ENCODE data around the gene KRT33B.
"Not testable (repeated sequence)": the region's sequence is repeated elsewhere in the genome, so short reads cannot be mapped to it uniquely, and the experiment has no call there.

Gene KRT33B

DNA sequence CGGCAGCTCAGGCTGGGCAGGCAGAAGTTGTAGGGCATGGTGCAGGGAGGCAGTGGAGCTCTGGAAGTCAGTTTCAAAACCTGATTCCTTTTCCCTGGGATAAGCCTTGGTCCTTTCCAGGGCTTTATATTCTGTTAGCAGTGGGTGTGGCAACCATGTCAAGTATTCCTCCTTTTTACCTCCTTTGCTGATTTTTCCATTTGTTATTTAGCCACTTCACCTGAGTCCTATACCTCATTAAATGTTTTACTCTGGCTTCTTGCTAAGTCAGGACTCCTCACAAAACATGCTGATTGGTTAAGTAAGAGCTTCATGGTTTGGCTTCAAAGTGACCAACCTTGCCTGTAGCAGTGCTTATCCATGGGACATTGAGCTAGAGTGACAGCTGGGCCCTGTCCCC is at the start of gene KRT33B:
TSS of gene KRT33B (minus strand) at position 101 of the 400 bp plus-strand sequence. CDS start at position 38, 63 bp downstream.
- no peak for DNase-seq

DNA sequence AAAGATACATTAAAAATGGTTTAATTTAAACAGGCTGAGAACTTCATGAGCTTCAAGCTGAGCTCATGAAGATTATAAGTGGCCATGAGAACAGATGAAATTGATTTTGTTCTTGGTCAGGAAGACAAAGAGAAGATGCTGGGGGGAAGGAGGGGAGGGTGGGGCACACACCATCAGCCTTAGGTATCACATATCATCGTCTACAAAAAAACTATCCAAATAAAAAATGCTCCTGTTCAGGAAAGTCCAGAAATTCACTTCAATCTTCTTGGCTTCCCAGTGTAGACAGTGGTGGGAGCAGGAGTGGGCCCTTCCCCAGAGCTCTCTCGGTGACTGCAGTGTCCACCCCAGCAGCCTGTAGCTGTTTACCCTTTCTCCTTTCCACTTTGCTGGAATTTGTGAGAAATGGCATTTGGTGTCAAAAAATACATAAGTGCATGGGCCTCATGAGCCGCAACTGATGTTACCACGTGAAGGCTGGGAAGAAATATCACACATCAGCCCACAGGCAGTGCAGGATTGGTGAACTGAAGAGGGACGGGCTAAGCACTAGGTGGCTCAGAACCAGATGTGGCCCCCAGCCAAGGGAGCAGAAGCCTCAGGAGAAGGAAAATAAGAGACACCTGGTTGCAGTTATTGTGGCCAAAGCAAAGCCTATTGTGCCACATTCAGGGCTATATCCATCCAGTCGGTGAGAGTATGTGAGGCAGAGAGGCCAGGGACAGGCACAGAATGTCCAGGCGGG is 48.7 kb upstream of the KRT33B start:
- DNase-seq (no peak), ATAC-seq (no peak)

More for the DNA sequence above, at the start of gene KRT33B:
- no peak for ATAC-seq

DNA sequence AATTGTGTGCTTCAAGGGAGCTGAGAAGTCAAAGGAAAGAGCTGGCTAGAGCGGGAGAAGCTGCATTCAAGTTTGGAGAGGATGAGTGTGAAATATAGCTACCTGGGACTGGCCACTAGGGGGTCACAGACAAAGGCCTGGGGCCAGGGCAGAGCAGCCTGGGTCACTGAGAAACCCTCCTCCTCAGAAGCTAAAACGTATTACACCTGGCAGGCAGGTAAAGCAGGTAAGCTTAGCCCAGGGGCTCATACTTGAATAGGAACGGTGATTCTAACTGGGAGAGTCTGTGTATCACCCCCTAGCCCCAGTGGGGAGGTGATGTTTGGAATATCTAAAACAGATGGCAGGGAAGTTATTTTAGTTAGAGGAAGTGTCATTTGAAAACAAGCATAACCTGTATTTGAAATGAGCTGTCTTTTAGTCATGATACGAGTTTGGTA is 48.0 kb upstream of the KRT33B start:
- ATAC-seq (no peak), DNase-seq (no peak)

DNA sequence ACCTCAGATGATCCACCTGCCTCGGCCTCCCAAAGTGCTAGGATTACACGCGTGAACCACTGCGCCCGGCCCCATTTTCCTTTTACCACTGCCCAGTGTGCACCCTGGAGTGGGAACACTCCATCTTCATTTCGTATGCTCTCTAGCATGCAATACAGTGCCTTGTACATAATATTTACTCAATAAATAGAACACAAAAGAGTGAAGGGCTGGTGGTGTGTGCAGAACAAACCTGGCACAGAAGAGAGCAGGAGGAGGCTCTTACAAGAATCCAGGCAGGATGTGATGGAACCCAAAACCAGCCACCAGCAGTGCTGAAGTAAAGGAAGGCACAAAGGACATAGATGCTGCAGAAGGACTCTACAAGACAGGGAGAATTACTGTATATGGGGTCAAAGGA is 47.5 kb upstream of the KRT33B start:
- DNase-seq = no peak

DNA sequence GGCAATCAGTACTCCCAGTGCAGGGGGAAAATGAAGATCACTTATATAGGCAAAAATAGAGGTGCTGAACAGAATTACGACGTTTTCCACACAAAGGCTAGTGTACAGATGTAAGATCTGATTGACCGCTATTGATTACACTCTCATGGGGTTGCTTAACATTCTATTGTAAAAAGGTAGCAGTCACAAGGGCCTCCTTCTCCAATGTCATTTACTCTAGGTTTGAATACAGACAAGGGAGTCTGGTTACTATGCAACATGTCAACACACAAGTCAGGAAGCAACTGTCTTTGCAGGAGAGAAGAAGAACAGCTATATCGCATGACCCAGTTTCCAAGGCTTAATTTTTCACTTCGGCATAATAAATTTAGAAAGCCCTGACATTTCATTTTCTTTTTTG is 46.9 kb upstream of the KRT33B start:
- ATAC-seq = no peak
- DNase-seq = no peak

More for the DNA sequence above, 47.5 kb upstream of the KRT33B start:
- no peak for ATAC-seq

DNA sequence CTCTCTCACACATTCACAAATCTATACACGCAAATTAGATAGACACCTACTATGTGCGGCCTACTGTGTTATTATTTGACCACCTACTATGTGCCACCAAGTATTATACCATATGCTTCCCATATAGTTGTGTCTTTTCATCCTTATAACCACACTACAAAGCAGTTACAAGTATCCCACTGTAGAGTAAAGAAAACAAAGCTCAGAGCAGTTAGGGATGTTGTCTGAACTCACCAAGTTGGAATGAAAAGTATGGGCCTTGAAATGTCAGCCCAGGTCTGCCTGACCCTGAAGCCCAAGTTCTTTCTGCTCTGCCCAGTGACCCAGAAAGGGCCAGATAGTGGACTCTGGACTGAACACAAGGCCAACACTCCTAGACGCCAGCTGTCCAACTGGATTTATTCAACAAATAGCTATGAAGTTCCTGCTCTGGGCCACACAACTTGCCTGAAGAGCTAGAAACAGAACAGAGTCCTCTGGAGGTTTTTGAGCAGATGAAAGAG is 46.3 kb upstream of the KRT33B start:
- no peak for ATAC-seq
- no peak for DNase-seq

DNA sequence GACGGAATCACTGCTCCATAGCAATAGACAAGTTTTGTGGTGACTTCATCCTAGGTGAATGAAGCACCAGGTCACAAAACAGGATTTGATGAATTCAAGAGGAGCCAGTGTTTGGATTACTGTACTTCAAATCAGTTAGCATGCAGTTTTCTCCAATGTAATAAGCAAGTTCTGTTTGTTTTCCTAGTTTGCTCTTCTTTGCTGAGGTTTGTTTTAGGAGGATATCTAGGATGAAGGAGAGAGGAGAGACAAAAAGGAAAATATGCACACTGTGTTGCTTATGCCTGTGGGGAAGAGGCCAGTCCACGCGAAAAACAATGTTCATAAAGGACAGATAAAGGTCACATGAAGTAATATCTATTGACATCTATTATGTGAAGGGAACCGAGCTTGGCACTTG is 45.8 kb upstream of the KRT33B start:
- DNase-seq (no peak), ATAC-seq (no peak)

DNA sequence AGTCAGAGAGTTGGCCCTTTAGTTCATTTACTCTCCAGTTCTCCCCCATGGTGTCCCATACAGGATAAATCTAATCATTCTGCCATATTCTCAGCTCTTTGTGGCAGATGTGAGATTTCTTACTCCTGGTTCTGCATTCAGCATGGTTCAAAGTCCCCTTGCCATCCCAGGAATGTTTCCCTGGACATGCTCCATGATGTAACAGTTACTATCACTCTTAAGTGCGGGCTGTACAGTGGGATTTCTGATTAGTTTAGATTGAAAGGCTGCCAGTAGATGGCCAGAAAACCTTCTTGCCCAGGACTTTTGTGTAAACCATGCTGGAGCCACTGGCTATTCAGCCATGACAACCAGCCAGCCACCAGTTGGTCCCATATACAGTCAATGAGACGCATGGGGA is 44.4 kb upstream of the KRT33B start:
- ATAC-seq (no peak), DNase-seq (no peak)

DNA sequence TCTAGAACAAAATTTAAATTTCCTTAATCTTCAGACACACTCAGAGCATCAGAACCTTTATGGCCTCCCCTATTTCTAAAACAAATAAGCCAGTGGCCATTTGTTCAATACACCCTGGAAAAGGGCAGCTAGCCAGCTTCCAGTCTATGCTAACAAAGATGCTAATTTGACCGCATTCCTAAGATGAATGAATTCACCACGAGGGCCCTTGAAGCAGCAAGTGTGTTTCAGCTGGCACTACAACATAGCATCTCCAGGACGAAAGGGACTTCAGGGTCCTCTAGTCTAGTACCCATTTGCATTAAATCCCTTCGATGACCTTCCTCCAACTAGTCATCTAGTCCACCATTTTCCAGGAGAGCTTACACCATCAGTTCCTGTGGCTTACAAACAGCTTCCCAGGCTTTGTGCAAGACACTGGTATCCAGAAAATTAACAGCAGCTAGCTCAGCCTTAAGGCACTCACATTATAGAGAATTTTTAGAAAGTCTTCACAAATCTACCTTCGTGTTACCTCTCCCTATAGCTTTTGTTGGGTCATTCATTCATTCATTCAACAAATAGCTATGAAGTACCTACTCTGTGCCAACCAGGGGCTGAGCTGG is 43.8 kb upstream of the KRT33B start:
- DNase-seq = no peak
- ATAC-seq = no peak

DNA sequence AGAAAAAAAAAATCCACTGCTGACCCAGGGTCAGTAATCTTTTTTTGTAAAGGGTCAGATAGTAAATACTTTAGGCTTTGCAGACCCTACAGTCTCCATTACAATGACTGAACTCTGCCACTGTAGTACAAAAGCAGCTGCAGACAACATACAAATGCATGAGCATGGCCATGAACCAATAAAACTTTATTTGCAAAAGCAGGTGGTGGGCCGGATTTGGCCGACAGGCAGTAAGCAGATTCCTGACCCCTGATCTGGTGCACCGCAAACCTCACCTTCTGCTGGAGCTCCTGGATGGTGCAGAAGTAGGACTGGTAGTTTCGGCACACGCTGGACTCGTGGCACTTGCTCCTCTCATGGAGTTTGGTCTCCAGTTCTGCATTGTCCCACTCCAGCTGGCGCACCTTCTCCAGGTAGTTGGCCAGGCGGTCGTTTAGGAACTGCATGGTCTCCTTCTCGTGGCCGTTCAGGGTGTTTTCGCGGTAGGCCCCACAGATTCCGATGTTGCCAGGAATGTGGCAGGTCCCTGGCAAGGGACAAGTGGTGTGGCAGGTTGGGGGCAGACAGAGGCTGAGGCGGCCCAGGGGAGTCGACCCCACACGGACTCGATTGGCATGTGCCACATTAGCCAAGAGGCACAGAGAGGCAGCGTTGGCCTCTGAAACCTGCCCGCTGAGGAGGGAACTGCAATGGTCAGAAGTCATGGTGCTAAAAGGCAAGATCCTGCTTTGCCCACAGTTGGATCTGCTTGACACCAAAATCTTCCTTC is 41.6 kb upstream of the KRT33B start:
- DNase-seq (no peak), ATAC-seq (no peak)

DNA sequence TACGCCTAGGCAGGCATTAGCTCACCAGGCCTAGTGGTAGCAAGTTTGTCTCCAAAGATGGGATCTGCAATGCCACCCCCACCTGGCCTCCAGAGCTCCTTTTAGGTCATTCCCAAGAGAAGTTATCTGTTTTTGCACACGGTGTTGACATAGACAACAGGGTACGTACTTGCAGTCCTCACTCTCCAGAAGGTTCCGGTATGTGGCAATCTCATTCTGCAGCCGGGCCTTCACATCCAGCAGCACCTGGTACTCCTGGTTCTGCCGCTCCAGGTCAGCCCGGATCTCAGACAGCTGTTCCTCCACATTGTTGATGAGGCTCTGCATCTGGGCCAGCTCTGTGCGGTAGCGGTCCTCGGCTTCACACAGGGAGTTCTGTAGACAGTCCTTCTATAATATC is 37.6 kb upstream of the KRT33B start:
- no peak for DNase-seq
- ATAC-seq = no peak

DNA sequence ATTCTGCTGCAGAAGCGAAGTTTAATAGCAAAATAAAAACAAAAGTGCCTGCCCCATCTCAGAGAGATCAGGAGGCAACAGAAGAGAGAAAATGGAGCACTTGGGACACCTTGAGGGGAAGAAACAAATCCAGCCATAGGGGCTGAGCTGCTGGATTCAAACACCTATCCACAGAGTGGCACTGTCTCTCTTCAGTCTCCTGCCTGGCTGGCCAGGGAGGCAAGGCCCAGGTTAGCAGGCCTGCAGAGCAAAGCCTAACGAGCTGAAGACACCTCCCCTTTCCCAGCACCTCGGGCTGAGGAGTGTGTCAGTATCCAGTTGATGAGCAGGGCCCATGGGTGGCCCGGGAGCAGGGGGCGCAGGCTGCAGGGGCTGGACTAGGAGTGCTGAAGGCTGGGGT is 36.6 kb upstream of the KRT33B start:
- no peak for DNase-seq
- no peak for ATAC-seq

DNA sequence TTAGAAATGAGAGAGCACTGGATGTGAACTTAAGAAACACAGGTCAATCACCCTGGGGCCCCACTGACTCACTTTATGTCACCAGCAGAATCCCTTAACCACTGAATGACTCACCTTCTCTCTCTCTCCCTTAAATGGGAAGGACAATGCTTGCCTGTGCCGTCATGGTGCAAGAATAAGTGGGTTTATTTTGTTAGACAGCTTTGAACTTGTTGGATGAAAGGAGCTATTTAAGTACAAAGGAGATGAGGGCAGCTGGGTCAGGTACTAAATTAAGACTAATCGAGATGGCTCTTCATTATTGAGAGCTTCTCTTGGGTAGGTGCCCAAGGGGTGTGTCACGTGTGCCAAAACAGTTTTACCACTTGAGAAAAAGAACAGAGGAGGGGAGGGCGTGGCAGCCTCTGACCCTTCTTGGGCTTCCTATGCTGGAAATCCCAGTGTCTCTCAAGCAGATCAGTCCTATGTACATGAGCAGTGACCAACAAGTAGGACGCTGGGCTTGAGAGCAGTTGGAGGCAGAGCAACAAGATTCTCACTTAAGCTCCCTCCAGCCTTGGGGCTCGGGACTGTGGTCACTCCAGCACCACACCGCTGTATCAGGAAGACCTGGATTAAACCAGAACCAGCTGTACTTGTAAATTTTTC is 34.5 kb upstream of the KRT33B start:
- peak; percentile 56 for DNase-seq
- ATAC-seq = peak; percentile 95

DNA sequence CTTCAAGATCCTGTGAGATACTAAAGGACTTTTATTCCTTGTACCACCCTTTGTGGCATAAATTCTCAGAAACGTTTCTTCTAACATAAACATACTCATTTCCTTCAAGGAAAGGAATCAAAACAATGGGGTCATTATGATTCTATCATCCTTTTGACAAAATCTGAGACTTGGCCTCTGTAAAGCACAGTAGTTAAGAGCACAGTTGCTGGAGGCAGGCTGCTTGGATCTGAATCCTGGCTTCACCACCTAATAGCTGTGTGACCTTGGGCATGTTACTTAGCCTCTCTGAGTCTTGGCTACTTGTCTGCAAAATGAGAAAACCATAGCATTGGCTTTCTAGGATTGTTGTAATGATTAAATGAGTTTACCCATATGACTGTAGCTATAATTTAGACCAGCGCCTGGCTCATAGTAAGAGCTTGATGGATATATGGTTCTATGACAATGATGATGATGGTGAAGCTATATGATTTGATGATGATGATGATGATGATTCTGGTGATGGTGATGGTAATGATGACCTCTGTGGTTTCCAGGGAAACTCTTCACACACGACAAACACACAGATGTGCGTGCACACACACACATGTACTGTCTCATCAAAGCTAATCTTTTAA is 33.9 kb upstream of the KRT33B start:
- DNase-seq = no peak
- peak; percentile 1 for ATAC-seq

DNA sequence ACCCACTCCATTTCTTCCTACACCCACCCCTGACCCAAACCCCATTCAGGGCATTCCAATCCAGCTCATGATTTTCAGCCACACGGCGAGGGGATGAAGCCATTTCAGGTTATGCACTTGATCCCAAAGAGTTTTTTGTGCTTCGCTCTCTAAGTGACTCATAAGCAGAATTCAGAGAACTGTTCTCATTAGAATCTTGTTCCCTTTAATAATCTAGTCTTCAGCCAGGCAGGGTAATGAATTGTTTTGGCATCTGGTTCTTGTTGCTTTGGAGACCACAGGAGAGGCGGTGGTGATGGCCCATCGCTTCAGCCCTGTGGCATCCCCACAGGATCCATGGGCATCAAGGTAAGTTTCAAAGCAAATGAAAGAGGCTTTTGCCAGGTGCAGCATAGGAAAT is 32.5 kb upstream of the KRT33B start:
- no peak for DNase-seq
- ATAC-seq = no peak

DNA sequence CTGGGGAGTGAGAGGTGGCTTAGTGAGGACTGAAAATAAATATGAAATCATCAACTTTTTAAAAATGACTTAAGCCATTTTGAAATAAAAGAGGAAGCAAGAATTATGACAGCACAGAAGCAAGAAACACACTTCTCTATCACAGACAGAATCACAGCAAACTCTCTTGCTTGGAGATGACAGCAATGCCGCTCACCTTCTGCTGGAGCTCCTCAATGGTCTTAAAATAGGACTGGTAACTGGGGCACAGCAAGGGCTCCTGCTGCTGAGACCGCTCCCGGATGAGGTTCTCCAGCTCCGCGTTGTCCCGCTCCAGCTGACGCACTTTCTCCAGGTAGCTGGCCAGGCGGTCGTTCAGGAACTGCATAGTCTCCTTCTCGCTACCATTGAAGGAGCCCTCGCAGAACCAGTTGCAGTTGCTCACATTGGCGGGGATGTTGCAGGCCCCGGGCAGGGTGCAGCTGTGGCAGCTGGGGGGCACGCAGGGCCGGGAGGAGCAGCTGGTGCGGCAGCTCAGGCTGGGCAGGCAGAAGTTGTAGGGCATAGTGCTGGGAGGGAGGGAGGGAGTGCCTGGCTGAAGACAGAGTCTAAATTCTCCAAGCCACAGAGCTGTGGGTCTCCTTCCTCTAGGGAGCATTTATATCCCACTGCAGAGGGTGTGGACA is 27.5 kb upstream of the KRT33B start, which contains the start of gene KRT31:
TSS of gene KRT31 (minus strand) at position 613 of the 665 bp plus-strand sequence. CDS start at position 544, 69 bp downstream.
- no peak for ATAC-seq
- DNase-seq = no peak

DNA sequence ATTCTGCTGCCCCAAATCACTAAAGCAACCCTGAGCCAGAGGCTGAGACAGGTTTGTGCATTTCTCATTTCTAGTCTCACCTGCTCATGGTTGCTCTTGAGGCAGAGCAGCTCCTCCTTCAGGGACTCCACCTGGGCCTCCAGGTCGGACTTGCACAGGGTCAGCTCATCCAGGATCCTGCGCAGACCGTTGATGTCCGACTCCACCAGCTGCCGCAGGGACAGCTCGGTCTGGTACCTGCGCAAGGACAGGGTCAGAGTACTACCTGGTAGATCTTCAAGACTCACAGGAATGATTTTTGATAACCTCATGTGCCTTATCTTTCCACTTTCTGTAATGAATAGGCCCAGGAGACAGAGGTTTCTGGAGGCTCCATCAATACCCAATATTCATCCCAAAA is 26.7 kb upstream of the KRT33B start:
- ATAC-seq (no peak), DNase-seq (no peak)

DNA sequence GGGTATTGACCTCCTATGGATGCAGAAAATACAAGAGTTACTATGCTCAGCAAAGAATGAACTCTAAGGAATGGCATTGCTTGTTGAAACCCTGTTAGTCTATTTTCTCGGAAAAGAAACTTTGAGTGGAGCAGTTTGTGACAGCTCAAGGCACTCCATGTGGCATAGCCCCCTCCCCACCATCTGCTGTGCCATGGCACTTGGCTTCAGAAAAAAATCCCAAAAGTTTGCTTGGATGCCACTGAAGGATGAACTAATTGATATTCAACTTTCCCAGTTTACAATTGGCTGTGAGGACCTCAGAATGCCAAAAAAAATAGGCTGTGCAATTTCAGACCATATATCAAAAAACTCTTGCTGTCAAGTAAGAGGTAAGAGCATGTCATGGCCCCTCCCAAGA is 26.0 kb upstream of the KRT33B start:
- no peak for ATAC-seq
- DNase-seq = no peak

DNA sequence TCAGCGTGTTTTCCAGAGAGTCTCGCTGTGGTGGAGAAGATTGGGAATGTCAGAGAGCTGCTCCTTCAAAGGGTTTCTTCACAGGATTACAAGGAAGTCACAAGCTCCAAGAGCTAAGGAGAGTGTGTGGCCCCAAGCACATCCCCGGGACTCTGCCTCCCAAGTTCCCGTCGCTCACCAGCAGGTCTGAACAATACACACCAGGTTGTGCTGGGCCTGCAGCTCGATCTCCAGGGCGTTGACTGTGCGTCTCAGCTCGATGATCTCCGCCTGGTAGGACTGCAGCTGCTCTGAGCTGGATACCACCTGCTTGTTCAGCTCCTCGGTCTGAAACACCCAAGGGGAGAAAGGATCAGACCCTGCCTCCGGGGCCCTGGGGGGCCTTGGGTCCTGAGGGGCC is 25.4 kb upstream of the KRT33B start:
- not testable (repeated sequence) for ATAC-seq, DNase-seq

DNA sequence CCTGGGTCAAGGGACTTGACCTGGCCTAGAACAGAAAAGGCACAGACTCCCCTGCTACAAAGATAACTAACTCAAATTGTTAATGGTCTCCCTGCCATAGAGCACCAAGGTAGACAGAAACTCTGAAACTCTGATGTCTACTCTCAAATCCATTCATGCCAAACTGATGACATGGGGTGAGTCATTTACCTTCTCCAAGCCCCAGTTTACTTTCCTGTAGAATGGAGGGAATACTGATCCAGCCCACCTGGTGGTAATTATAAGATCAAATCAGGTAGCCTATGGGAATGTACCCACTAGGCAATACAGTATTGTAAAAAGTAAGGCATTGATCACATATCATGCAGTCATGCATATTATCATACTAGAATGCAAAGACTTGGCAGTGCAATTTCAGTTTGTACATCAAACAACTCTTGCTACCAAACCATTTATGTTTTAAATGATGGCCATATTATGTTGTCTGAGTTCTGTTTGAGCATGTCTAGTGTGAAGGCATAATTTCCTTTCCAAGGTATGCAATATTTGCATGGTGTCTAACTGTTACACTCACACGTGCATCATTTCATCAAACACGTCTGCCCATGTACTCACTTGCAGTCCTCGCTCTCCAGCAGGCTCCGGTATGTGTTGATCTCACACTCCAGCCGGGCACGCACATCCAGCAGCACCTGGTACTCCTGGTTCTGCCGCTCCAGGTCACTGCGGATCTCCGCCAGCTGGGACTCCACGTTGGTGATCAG is 24.8 kb upstream of the KRT33B start:
- DNase-seq = no peak
- ATAC-seq = no peak

DNA sequence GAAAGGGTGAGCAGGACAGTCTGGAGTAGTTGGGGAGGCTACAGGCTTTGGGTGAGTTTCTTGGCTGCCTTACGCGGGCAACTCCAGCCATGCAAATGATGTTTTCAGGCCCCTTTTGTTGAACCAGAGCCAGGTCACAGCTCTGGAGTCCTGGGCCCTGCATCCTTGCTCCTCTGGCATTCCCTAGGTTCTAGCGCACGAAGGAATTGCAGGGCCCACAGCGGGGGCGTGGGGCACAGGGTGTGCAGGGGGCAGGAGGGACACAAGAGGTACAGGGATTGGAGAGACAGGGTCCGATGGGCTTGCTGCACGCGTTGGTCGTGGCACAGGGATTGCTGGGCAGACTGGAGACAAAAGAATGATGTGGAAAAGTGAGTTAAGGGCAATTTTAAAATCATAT is 24.2 kb upstream of the KRT33B start:
- ATAC-seq = no peak
- no peak for DNase-seq

All from stimulated activated naive CD8-positive, alpha-beta T cell treated with anti-CD3 and anti-CD28 coated beads, Interleukin-15, Interleukin-2, amounts not matched to agents 100 U/mL and 50 U/mL, for 24 hours (primary cell).